Uterus (tissue), 2 donors: ENCODE data around the gene YES1.

ENCODE experiments used
- POLR2A ChIP-seq, 2 donors: fragments of 450-650 bp; IDR thresholded peaks; one replicate each; pipeline ENCODE4 v1.6.1; 2016; ENCODE audit warnings: antibody characterized with exemption in 2 of 2, mild to moderate bottlenecking in 1 of 2, moderate library complexity in 1 of 2
- TF ChIP-seq, protein P1 (sequence below), 4 experiments: fragments of 200-600 bp in 2 of 4; fragments of 450-650 bp in 2 of 4; sonication (generic) in 2 of 4; IDR thresholded peaks; one replicate each; pipeline ENCODE4 v1.5.1; 2016 to 2019; ENCODE audit warnings: antibody characterized with exemption in 4 of 4, mild to moderate bottlenecking in 2 of 4, moderate library complexity in 1 of 4

DNA sequence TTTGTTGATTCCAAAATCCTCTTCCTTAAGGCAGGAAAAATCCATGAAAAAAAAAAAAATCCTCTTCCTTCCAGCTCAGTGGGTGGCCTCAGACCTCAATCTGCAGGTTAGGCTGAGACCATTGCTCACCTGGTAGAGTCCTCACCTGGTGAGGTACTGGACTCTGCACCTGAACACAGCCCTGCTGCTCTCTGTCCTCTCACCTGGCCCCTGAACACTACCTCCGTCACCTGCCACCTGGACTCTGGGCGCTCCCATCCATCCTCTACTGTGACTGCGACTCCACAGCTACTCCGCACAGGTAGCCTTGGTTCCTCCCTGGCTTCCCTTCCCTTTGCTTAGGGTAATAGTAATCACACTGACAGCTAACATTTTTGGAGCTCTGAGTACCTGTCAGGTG, 132.5 kb downstream of the YES1 start:
- TF ChIP-seq, protein P1, sequence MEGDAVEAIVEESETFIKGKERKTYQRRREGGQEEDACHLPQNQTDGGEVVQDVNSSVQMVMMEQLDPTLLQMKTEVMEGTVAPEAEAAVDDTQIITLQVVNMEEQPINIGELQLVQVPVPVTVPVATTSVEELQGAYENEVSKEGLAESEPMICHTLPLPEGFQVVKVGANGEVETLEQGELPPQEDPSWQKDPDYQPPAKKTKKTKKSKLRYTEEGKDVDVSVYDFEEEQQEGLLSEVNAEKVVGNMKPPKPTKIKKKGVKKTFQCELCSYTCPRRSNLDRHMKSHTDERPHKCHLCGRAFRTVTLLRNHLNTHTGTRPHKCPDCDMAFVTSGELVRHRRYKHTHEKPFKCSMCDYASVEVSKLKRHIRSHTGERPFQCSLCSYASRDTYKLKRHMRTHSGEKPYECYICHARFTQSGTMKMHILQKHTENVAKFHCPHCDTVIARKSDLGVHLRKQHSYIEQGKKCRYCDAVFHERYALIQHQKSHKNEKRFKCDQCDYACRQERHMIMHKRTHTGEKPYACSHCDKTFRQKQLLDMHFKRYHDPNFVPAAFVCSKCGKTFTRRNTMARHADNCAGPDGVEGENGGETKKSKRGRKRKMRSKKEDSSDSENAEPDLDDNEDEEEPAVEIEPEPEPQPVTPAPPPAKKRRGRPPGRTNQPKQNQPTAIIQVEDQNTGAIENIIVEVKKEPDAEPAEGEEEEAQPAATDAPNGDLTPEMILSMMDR (IDR thresholded peaks at IDR 0.05): no peak
- TF ChIP-seq POLR2A (IDR thresholded peaks at IDR 0.05): no peak
